NCI-H1694 treated with DMSO at 0.1 percent for 48 hours (cell line): ENCODE measurements around the gene DNAH11.
"Not testable (repeated sequence)": the region's sequence is repeated elsewhere in the genome, so short reads cannot be mapped to it uniquely, and the experiment has no call there.

ENCODE experiments used
- DNase-seq: peaks from one replicate; lab custom pipeline; 2025; lab: John Stamatoyannopoulos, UW

The DNAH11 gene

DNA sequence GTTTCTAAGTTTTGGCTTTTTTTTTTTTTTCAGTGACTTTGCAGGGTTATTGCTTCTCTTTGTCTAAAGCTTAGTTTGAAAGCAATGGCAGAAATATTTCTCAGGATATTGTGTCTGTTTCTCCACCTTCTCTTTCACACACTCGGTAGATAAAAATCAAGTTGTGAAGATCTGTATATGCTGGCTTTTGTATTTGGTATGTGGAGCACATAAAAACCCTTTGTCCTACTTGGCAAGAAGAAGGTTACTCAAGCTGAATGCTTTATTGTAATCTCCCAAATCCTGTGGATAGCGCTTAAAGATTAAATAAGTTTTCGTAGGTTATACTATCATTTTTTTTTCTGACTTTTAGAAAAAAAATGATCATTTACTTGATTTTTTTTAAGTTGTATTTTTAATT, 230.5 kb downstream of the DNAH11 start:
- DNase-seq = no peak

GRCh38 chr7:21777921-21778320, 235.1 kb downstream of the DNAH11 start:
- DNase-seq = no peak

GRCh38 chr7:21778953-21779352, 236.1 kb downstream of the DNAH11 start:
- no peak for DNase-seq

DNA sequence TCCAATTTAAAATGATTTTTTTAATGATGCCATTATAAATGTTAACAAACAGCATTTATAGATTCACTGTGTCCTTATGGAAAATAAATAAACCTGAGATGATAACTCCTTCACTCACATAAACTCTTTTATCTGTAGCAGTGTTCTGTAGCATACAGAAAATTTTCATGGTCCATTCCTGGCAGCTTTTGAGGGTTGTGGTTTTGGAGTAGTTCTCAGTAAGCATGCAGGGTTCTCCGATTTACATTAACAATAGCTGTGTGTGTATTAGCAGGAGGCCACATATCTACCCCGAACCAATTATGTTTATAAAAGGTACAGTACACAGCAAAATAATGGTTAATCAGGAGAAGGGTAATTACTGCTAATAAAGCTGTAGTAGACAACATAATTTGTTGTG, 240.2 kb downstream of the DNAH11 start:
- no peak for DNase-seq

- no peak for DNase-seq
These were observed 242.2 kb downstream of the DNAH11 start for GRCh38 chr7:21784989-21785388.

DNA sequence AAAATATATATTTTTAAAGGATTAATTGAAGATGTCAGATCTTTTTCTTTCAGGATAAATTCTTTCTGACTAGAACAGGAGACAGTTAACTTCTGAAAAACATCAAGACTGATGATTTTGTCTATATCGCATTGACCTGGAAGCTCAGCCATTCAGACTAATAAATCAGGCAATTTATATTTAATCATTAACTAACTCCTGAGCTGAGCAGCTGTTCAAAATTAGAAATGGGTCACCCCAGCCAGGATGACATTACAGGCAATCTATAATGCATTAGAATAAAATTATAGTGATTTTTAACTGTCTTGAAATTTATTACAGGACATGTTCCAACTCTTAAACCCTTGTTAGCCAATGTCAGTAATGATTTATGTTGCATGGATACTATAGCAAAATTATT, 263.0 kb downstream of the DNAH11 start:
- no peak for DNase-seq

DNA sequence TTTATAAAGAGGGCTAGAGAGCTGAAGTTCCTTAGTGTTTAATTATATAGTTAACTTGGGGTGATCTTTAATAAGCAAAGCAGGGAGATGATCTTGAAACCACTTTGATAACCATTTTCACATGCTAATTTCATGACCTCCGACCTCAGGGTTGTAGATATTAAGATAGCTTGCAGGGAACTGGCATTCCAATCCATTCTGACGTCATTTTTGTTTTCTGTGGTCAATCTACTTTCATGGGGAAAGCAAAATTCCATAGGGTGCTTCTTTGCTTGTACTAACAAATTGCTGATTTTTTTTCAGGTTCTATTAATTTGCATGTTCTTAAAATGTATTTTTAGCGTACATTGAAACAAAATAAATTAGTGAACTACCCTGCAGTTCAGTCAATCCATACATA, 263.5 kb downstream of the DNAH11 start:
- no peak for DNase-seq

DNA sequence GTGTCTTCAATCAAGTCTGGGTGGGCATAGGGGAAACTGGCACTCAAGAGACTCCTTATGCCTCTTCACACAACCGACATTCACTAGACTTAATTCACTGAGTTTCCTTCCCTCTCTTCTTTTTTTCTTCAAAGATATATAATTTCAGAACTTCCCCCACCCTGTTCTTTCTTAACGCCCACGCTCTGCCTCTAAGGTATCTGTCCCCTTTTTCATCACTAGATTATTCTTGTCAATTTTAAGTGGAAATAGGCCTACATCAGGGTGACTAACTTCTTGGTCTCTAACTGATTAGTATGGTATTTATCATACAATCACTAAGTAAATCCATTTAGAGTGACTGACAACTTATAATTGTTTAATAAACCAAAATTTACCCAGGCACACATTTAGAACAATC, 276.2 kb downstream of the DNAH11 start:
- DNase-seq = no peak

DNA sequence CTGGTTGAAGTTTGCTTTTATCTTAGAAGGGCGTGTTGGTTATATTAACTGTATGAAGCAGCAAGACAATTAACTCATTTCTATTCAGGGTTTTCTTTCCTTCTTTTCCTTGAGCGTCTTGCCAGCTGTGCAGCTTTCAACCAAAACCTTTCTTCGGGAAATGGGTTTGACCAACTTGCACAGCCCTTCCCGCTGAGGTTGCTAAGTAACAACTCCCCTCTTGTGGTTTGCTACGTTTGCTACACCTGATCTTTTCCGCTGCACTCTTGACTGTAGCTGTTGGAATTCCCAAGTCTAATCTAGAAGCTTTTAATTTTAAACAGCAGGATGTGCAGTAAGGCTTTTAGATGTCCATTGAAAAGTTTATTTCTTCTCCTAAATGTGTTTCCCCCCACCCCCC, 286.0 kb downstream of the DNAH11 start:
- DNase-seq = no peak

GRCh38 chr7:21829731-21830130, 286.9 kb downstream of the DNAH11 start:
- DNase-seq = no peak

DNA sequence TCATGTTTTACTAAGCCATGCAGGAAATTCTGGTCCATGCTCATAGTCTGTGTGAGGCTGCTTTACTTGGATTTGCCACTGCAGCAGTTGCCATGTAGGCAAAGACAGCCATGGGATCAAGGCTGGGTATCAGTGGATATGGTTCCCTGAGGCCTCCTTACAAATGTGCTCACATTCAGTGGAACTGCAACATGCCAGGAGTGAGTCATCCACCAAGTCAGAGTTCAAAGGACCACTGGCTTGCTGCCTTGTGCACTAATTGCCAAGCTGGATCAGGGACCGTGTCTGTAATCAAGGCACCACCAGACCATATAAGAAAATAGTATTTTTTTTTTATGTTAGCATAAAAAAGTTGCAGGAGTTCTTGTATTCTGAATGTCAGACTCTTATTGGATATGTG, 301.9 kb downstream of the DNAH11 start:
- no peak for DNase-seq

- no peak for DNase-seq
These were observed 307.9 kb downstream of the DNAH11 start for GRCh38 chr7:21850531-21851285.

- DNase-seq = no peak
These were observed 308.7 kb downstream of the DNAH11 start for GRCh38 chr7:21851559-21851967.

DNA sequence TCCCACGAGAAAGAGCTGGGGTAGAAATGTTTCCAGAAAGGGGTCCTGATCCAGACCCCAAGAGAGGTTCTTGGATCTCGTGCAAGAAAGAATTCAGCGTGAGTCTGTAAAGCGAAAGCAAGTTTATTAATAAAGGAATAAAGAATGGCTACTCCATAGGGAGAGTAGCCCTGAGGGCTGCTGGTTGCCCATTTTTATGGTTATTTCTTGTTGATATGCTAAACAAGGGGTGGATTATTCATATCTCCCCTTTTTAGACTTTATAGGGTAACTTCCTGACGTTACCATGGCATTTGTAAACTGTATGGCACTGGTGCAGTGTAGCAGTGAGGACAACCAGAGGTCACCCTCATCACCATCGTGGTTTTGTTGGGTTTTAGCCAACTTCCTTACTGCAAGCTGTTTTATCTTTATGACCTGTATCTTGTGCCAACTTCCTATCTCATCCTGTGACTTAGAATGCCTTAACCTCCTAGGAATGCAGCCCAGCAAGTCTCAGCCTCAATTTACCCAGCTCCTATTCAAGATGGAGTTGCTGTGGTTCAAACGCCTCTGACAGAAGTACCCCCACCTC, 322.9 kb downstream of the DNAH11 start:
- DNase-seq = not testable (repeated sequence)

- no peak for DNase-seq
These were observed 323.9 kb downstream of the DNAH11 start for GRCh38 chr7:21866731-21867130.

- DNase-seq = no peak
These were observed 324.4 kb downstream of the DNAH11 start for GRCh38 chr7:21867226-21867625.

DNA sequence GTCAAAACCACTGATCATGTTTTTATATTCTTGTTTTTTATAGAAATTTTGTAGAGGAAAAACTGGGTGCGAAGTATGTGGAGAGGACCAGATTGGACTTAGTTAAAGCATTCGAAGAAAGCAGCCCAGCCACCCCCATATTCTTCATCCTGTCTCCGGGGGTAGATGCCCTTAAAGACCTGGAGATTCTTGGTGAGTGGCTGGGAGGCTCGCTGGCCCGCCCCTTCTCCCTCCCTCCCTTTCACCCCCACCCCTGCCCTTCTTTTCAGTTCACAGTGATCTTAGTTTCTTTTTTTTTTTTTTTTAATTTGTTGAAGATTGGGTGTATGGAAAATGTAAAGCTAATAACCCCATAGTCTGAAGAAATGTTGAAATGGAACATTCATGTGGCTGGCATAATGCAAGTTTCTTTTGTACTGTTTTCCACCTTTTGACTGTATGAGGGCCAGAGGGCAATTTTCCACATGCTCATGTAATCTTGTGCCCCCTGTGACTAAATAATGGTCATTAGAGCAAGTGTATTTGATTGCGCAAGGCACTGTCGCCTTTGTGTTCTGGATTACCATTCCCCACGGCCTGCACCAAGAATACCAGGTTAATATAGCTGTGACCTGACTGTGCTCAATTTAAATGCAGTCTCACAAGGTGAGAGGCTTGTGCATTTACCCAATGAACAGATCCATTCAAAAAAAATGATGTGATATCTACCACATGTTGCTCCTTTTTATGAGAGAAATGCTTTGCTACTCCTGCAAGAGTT, 325.2 kb downstream of the DNAH11 start:
- no peak for DNase-seq

DNA sequence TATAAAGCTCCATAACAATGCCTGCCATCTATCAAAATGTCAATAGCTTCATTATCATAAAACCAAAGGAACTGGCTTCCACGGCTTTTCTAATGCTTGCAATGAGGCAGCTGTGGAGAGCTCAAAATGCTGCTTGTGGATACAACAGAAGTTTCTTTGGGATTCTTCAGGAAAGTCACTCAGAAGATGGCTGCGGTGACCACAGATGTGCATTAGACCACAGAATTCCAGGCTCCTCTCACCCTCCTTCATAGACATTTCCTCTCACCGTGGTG, 325.7 kb downstream of the DNAH11 start:
- no peak for DNase-seq

- DNase-seq = no peak
These were observed 327.1 kb downstream of the DNAH11 start for GRCh38 chr7:21869785-21870402.

- no peak for DNase-seq
These were observed 340.2 kb downstream of the DNAH11 start for GRCh38 chr7:21883069-21883468.

GRCh38 chr7:21883501-21883900, 340.7 kb downstream of the DNAH11 start:
- DNase-seq = not testable (repeated sequence)

DNA sequence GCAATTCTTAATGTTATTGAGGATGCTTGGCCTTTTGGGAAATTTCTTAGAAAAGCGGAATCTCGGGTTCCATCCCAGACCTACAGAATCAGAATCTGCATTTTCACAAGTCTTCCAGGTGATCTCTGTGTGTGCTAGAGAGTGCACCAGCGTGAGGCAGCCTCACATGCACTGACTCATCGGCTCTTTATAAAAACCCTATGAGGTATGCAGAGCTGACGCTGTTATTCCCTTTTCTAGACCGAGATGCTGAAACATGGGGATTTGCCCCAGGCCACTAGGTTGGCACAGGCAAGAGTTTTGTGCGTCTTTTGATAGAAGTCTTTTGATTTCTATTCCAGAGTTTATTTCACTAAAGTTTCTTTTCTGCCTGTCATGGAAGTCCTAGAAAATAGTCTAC, 341.7 kb downstream of the DNAH11 start:
- DNase-seq = no peak

DNA sequence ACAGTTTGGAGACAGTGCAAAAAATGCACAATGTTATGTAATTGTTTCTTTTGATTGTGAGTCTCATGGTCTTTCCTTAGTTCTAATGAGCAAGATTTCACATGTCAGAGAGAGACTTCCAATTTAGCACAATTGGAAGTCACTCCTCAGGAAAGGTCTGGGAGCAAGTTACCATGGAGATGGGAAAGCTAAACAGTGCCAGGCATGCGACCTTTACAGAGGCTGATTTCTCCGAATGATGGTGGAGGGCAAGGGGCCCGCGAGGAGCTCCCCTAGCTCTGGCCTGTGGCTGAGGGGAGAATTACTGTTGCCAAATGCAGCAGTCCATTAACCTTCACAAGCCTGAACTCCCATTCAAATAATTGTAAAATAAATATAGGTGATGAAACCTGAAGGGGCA, 343.6 kb downstream of the DNAH11 start:
- DNase-seq = no peak
